Panc1 (cell line): ENCODE results near the gene NOXA1. TPM values are rescaled to one million over a fixed set of nuclear protein-coding genes. Genes with fewer than 3 reads are reported as not detected.

Experiments used
- ATAC-seq: fragments of 200-7000 bp; cut with Tn5 transposase; 2 replicates; pipeline ENCODE4 v1.9.1; 2020; ENCODE audit warnings: mild to moderate bottlenecking, moderate library complexity
- BruUV-seq: library from RNA; stranded (reverse); fragments of 400-500 nt; replicated peaks from 2 replicates; lab custom pipeline; 2021; lab: Mats Ljungman, UMichigan
- CTCF ChIA-PET: fragments of 300-600 bp; sonication (Branson Sonifier 250); formaldehyde crosslinking; loops from one replicate; lab custom pipeline; 2022; ENCODE audit warnings: antibody characterized with exemption; lab: Charles Lee
- POLR2A ChIA-PET: fragments of 300-600 bp; sonication (Branson Sonifier 250); formaldehyde crosslinking; loops from one replicate; lab custom pipeline; 2022; ENCODE audit warnings: antibody characterized with exemption; lab: Charles Lee
- DNase-seq: peaks from one replicate; pipeline ENCODE4 v3.0.0-alpha.2; 2010; ENCODE audit warnings: low read depth, low spot score
- H3K27ac ChIP-seq: 2 replicates; pipeline ENCODE4 v1.5.1; 2011; ENCODE audit warnings: mild to moderate bottlenecking, low read length, inconsistent platforms
- H3K27me3 ChIP-seq: fragments of 200-500 bp; sonication (Bioruptor generic); 2 replicates; pipeline ENCODE4 v1.6.0; 2014; ENCODE audit warnings: low read length, inconsistent platforms; ENCODE audit not compliant: control insufficient read depth, insufficient read depth
- H3K36me3 ChIP-seq: fragments of 200-500 bp; sonication (Bioruptor generic); 2 replicates; pipeline ENCODE4 v1.5.1; 2014; ENCODE audit warnings: inconsistent platforms, mild to moderate bottlenecking, low read length, moderate library complexity; ENCODE audit not compliant: control insufficient read depth, insufficient read depth
- H3K4me1 ChIP-seq: 2 replicates; pipeline ENCODE4 v1.5.1; 2011; ENCODE audit warnings: inconsistent platforms, mild to moderate bottlenecking, low read length, moderate library complexity; ENCODE audit not compliant: control insufficient read depth, insufficient read depth
- H3K4me3 ChIP-seq, 2 experiments: 2 replicates each; pipeline ENCODE4 v1.5.1; 2011 to 2012; ENCODE audit warnings: low read depth in 2 of 2, low read length in 2 of 2, mild to moderate bottlenecking in 2 of 2, inconsistent platforms in 1 of 2, moderate library complexity in 1 of 2
- H3K9me3 ChIP-seq: fragments of 200-500 bp; sonication (Bioruptor generic); 2 replicates; pipeline ENCODE4 v1.5.1; 2014; ENCODE audit warnings: low read depth, mild to moderate bottlenecking, inconsistent platforms, low read length, moderate library complexity; ENCODE audit not compliant: control insufficient read depth, insufficient read depth
- CTCF ChIP-seq: fragments of 450-650 bp; IDR thresholded peaks from 2 replicates; pipeline ENCODE4 v1.5.1; 2017; ENCODE audit warnings: mild to moderate bottlenecking
- POLR2AphosphoS5 ChIP-seq: IDR thresholded peaks from 2 replicates; pipeline ENCODE4 v1.6.1; 2012; ENCODE audit warnings: mild to moderate bottlenecking, low read depth, low read length, moderate library complexity
- REST ChIP-seq, 2 experiments: IDR thresholded peaks; 2 replicates each; pipeline ENCODE4 v1.6.1; 2011 to 2012; ENCODE audit warnings: low read depth in 2 of 2, control low read depth in 1 of 2, low read length in 1 of 2, mild to moderate bottlenecking in 1 of 2, moderate library complexity in 1 of 2; ENCODE audit not compliant: insufficient read depth in 1 of 2
- SIN3A ChIP-seq: IDR thresholded peaks from 2 replicates; pipeline ENCODE4 v1.6.1; 2012; ENCODE audit warnings: low read depth, mild to moderate bottlenecking, low read length, moderate library complexity, borderline replicate concordance; ENCODE audit not compliant: insufficient read depth
- TCF7L2 ChIP-seq: IDR thresholded peaks from 2 replicates; pipeline ENCODE4 v1.6.1; 2011; ENCODE audit warnings: mild to moderate bottlenecking, low read depth, low read length, inconsistent platforms
- in situ Hi-C: cut with HindIII; loops from 2 replicates; pipeline ENCODE4 v1.10.0; 2016; ENCODE audit warnings: low sequenced_read_pairs, low pct_unique_long_range_greater_than_20kb
- intact Hi-C: fragments of 100-400 bp; cut with micrococcal nuclease; formaldehyde crosslinking; loops from one replicate; pipeline ENCODE4 v1.10.0; 2022; ENCODE audit not compliant: unreplicated experiment
- total RNA-seq: library from RNA; stranded (reverse); gene quantifications from one replicate; pipeline ENCODE4 v1.2.1, GENCODE V29; 2021; ENCODE audit not compliant: unreplicated experiment

The NOXA1 gene
- total RNA-seq, 1 experiment from 2014 or later, result 3.7 TPM

GRCh38 chr9:137456864-137457405 lies 33.7 kb downstream of the NOXA1 start:
- Histone ChIP-seq H3K36me3 (no peaks in the 10 kb centered on the region; the same call in 1 of the 2 replicates), H3K27ac (no peak overlapping the region), H3K27me3 (no peaks in the 10 kb centered on the region), H3K9me3 (no peaks in the 10 kb centered on the region), H3K4me1 (peaks cover 30% of the 10 kb centered on the region), H3K4me3 (no peak overlapping the region)
- BruUV-seq, result TSS peak; percentile 77
- intact Hi-C loops, result no loop called here
- no peak for ATAC-seq
- in situ Hi-C loops, result no loop called here
- DNase-seq, result no peak
- ChIA-PET CTCF (no interaction called here), POLR2A (no interaction called here)
- TF ChIP-seq REST (IDR thresholded peaks at IDR 0.05; ENCODE audit: insufficient read depth in 1 of 2, low read depth in 2 of 2, low read length in 1 of 2), result no peak
- no peak for TF ChIP-seq TCF7L2
- TF ChIP-seq SIN3A, result no peak
- no peak for TF ChIP-seq CTCF
- no peak for TF ChIP-seq POLR2AphosphoS5

- CTCF ChIA-PET, result no interaction called here
- peak overlapping the region; percentile 17; the same call in 1 of the 2 replicates for H3K27ac ChIP-seq
- POLR2A ChIA-PET, result no interaction called here
Measured at GRCh38 chr9:137457406-137458193, 34.4 kb downstream of the NOXA1 start.

More at GRCh38 chr9:137457406-137458193, 34.4 kb downstream of the NOXA1 start:
- DNase-seq (no peak), ATAC-seq (no peak)
- Histone ChIP-seq H3K4me1 (peaks cover 30% of the 10 kb centered on the region), H3K4me3 (peak overlapping the region; percentile 60 to 63), H3K9me3 (no peaks in the 10 kb centered on the region), H3K27me3 (no peaks in the 10 kb centered on the region), H3K36me3 (no peaks in the 10 kb centered on the region; the same call in 1 of the 2 replicates)
- TF ChIP-seq REST (IDR thresholded peaks at IDR 0.05; ENCODE audit: insufficient read depth in 1 of 2, low read depth in 2 of 2, low read length in 1 of 2) (no peak), CTCF (no peak), SIN3A (no peak), POLR2AphosphoS5 (no peak), TCF7L2 (no peak)
- no TSS peak for BruUV-seq
- intact Hi-C loops (no loop called here), in situ Hi-C loops (no loop called here)
